HG02588 (cell line): Measurements from ENCODE around the gene ZNF579.
"Not testable (repeated sequence)": the region's sequence is repeated elsewhere in the genome, so short reads cannot be mapped to it uniquely, and the experiment has no call there.

ENCODE experiments used
- ATAC-seq: cut with Tn5 transposase; IDR thresholded peaks from one replicate; pipeline ENCODE4 v1.9.1; 2021; ENCODE audit warnings: mild to moderate bottlenecking, moderate library complexity; ENCODE audit not compliant: unreplicated experiment

The ZNF579 gene

GRCh38 chr19:55542292-55542855 lies 38.3 kb downstream of the ZNF579 start:
- ATAC-seq: no peak

- no peak for ATAC-seq
Observed at GRCh38 chr19:55541091-55541490, 39.6 kb downstream of the ZNF579 start.

- ATAC-seq: no peak
Observed at GRCh38 chr19:55540619-55541018, 40.0 kb downstream of the ZNF579 start.

- no peak for ATAC-seq
Observed at GRCh38 chr19:55539090-55539984, 41.3 kb downstream of the ZNF579 start.

GRCh38 chr19:55538132-55538531 lies 42.5 kb downstream of the ZNF579 start:
- ATAC-seq: no peak

GRCh38 chr19:55537741-55538111 lies 42.9 kb downstream of the ZNF579 start:
- ATAC-seq: no peak

GRCh38 chr19:55536951-55537740 lies 43.5 kb downstream of the ZNF579 start, which contains the start of gene SBK2:
TSS of gene SBK2 (minus strand) at chr19:55537133. CDS start at chr19:55536294, 839 bp downstream.
- ATAC-seq: no peak

- no peak for ATAC-seq
Observed at GRCh38 chr19:55536366-55536765, 44.3 kb downstream of the ZNF579 start.

- no peak for ATAC-seq
Observed at GRCh38 chr19:55535965-55536350, 44.7 kb downstream of the ZNF579 start.

GRCh38 chr19:55535173-55535964 lies 45.3 kb downstream of the ZNF579 start:
- ATAC-seq: no peak

GRCh38 chr19:55534280-55534679 lies 46.4 kb downstream of the ZNF579 start:
- ATAC-seq: not testable (repeated sequence)

GRCh38 chr19:55530996-55531395 lies 49.7 kb downstream of the ZNF579 start:
- ATAC-seq: no peak

GRCh38 chr19:55529636-55530234 lies 50.9 kb downstream of the ZNF579 start:
- ATAC-seq: no peak

GRCh38 chr19:55528030-55528803 lies 52.4 kb downstream of the ZNF579 start:
- no peak for ATAC-seq

- no peak for ATAC-seq
Observed at GRCh38 chr19:55527197-55528029, 53.2 kb downstream of the ZNF579 start.
